HEK293 (cell line): ENCODE results near the gene C17orf50.

Experiments
- CTCF ChIA-PET: fragments of 350-600 bp; formaldehyde crosslinking; extraction: SDS; loops from one replicate; lab custom pipeline; 2021; ENCODE audit warnings: antibody characterized with exemption; lab: Yijun Ruan, JAX
- POLR2A ChIA-PET: fragments of 300-600 bp; formaldehyde crosslinking; extraction: SDS; loops from one replicate; lab custom pipeline; 2020; ENCODE audit warnings: antibody characterized with exemption, inconsistent platforms; lab: Yijun Ruan, JAX
- H3K27ac ChIP-seq: fragments of 200-500 bp; sonication (Bioruptor generic); 2 replicates; pipeline ENCODE4 v1.5.1; 2014; ENCODE audit warnings: low read depth, low read length, control low read depth, inconsistent platforms; ENCODE audit errors: extremely low read depth
- H3K36me3 ChIP-seq, 2 experiments: fragments of 200-500 bp in 1 of 2; sonication (Bioruptor generic) in 1 of 2; 1 replicate in 1 of 2; 2 replicates in 1 of 2; pipeline ENCODE4 v1.5.1; 2014 to 2017; ENCODE audit warnings: inconsistent platforms in 2 of 2, low read length in 2 of 2; ENCODE audit not compliant: control insufficient read depth in 2 of 2, insufficient read depth in 1 of 2
- H3K4me1 ChIP-seq: fragments of 200-500 bp; sonication (Bioruptor generic); 2 replicates; pipeline ENCODE4 v1.5.1; 2014; ENCODE audit warnings: mild to moderate bottlenecking, low read length, inconsistent platforms; ENCODE audit not compliant: control insufficient read depth, insufficient read depth
- H3K4me3 ChIP-seq: 2 replicates; pipeline ENCODE4 v1.5.1; 2011; ENCODE audit warnings: low read depth, mild to moderate bottlenecking, control low read depth, low read length, moderate library complexity
- H3K9me3 ChIP-seq: fragments of 200-500 bp; sonication (Bioruptor generic); 2 replicates; pipeline ENCODE4 v1.5.1; 2014; ENCODE audit warnings: low read depth, low read length, inconsistent platforms; ENCODE audit not compliant: control insufficient read depth, insufficient read depth
- GLIS1 ChIP-seq: fragments of 450-650 bp; formaldehyde crosslinking; IDR thresholded peaks from 2 replicates; pipeline ENCODE4 v1.5.1; 2016; ENCODE audit warnings: missing biosample characterization, missing genetic modification characterization
- KLF1 ChIP-seq: fragments of 450-650 bp; formaldehyde crosslinking; IDR thresholded peaks from 2 replicates; pipeline ENCODE4 v1.5.1; 2016; ENCODE audit warnings: missing biosample characterization, missing genetic modification characterization
- MZF1 ChIP-seq: fragments of 450-650 bp; formaldehyde crosslinking; IDR thresholded peaks from 2 replicates; pipeline ENCODE4 v1.5.1; 2017; ENCODE audit warnings: missing biosample characterization, missing genetic modification characterization, borderline replicate concordance
- REPIN1 ChIP-seq: fragments of 450-650 bp; formaldehyde crosslinking; IDR thresholded peaks from 2 replicates; pipeline ENCODE4 v1.5.1; 2017; ENCODE audit warnings: missing biosample characterization, missing genetic modification characterization, low read depth
- YY1 ChIP-seq: fragments of 450-650 bp; formaldehyde crosslinking; IDR thresholded peaks from 2 replicates; pipeline ENCODE4 v1.5.1; 2018; ENCODE audit warnings: missing biosample characterization, missing genetic modification characterization
- ZBTB26 ChIP-seq: fragments of 450-650 bp; formaldehyde crosslinking; optimal IDR thresholded peaks from 2 replicates; pipeline ENCODE3; 2016; ENCODE audit warnings: missing biosample characterization, mild to moderate bottlenecking, missing genetic modification characterization
- ZFP3 ChIP-seq: fragments of 450-650 bp; formaldehyde crosslinking; IDR thresholded peaks from 2 replicates; pipeline ENCODE4 v1.5.1; 2016; ENCODE audit warnings: low read depth, missing biosample characterization, missing genetic modification characterization
- ZNF155 ChIP-seq: fragments of 450-650 bp; formaldehyde crosslinking; IDR thresholded peaks from 2 replicates; pipeline ENCODE4 v1.5.1; 2016; ENCODE audit warnings: missing biosample characterization, missing genetic modification characterization
- ZNF16 ChIP-seq: fragments of 450-650 bp; formaldehyde crosslinking; IDR thresholded peaks from 2 replicates; pipeline ENCODE4 v1.5.1; 2016; ENCODE audit warnings: low read depth, missing biosample characterization, missing genetic modification characterization
- ZNF2 ChIP-seq: fragments of 450-650 bp; formaldehyde crosslinking; IDR thresholded peaks from 2 replicates; pipeline ENCODE4 v1.5.1; 2016; ENCODE audit warnings: missing biosample characterization, missing genetic modification characterization
- ZNF214 ChIP-seq: fragments of 450-650 bp; formaldehyde crosslinking; IDR thresholded peaks from 2 replicates; pipeline ENCODE4 v1.5.1; 2017; ENCODE audit warnings: missing biosample characterization, mild to moderate bottlenecking, missing genetic modification characterization, borderline replicate concordance
- ZNF292 ChIP-seq: fragments of 450-650 bp; formaldehyde crosslinking; IDR thresholded peaks from 2 replicates; pipeline ENCODE4 v1.5.1; 2016; ENCODE audit warnings: low read depth, missing biosample characterization, missing genetic modification characterization, borderline replicate concordance
- ZNF391 ChIP-seq: fragments of 450-650 bp; formaldehyde crosslinking; IDR thresholded peaks from 2 replicates; pipeline ENCODE4 v1.5.1; 2016; ENCODE audit warnings: low read depth, missing biosample characterization, missing genetic modification characterization, borderline replicate concordance
- ZNF423 ChIP-seq: fragments of 450-650 bp; formaldehyde crosslinking; IDR thresholded peaks from 2 replicates; pipeline ENCODE4 v1.5.1; 2016; ENCODE audit warnings: missing biosample characterization, missing genetic modification characterization
- ZNF473 ChIP-seq: fragments of 450-650 bp; formaldehyde crosslinking; IDR thresholded peaks from 2 replicates; pipeline ENCODE4 v1.5.1; 2017; ENCODE audit warnings: missing biosample characterization, missing genetic modification characterization
- ZNF544 ChIP-seq: fragments of 450-650 bp; formaldehyde crosslinking; IDR thresholded peaks from 2 replicates; pipeline ENCODE4 v1.5.0; 2017; ENCODE audit warnings: missing biosample characterization, missing genetic modification characterization
- ZNF558 ChIP-seq: fragments of 450-650 bp; formaldehyde crosslinking; IDR thresholded peaks from 2 replicates; pipeline ENCODE4 v1.5.1; 2016; ENCODE audit warnings: missing biosample characterization, missing genetic modification characterization
- ZNF596 ChIP-seq: fragments of 450-650 bp; IDR thresholded peaks from 2 replicates; pipeline ENCODE4 v1.5.0; 2018; ENCODE audit warnings: missing biosample characterization, mild to moderate bottlenecking, missing genetic modification characterization, moderate library complexity
- ZNF623 ChIP-seq: fragments of 450-650 bp; formaldehyde crosslinking; IDR thresholded peaks from 2 replicates; pipeline ENCODE4 v1.5.1; 2016; ENCODE audit warnings: missing biosample characterization, missing genetic modification characterization
- ZNF664 ChIP-seq: fragments of 450-650 bp; formaldehyde crosslinking; IDR thresholded peaks from 2 replicates; pipeline ENCODE4 v1.5.1; 2016; ENCODE audit warnings: missing biosample characterization, missing genetic modification characterization
- ZNF677 ChIP-seq: fragments of 450-650 bp; IDR thresholded peaks from 2 replicates; pipeline ENCODE4 v1.5.0; 2018; ENCODE audit warnings: missing biosample characterization, mild to moderate bottlenecking, missing genetic modification characterization, moderate library complexity
- ZNF747 ChIP-seq: fragments of 450-650 bp; formaldehyde crosslinking; IDR thresholded peaks from 2 replicates; pipeline ENCODE4 v1.5.1; 2016; ENCODE audit warnings: missing biosample characterization, missing genetic modification characterization
- ZNF776 ChIP-seq: fragments of 450-650 bp; formaldehyde crosslinking; IDR thresholded peaks from 2 replicates; pipeline ENCODE4 v1.5.0; 2017; ENCODE audit warnings: missing biosample characterization, missing genetic modification characterization, borderline replicate concordance
- TF ChIP-seq, protein P1 (sequence below): fragments of 450-650 bp; formaldehyde crosslinking; IDR thresholded peaks from 2 replicates; pipeline ENCODE4 v1.5.1; 2016; ENCODE audit warnings: missing biosample characterization, missing genetic modification characterization
- TF ChIP-seq, protein P2 (sequence below): fragments of 450-650 bp; formaldehyde crosslinking; IDR thresholded peaks from 2 replicates; pipeline ENCODE4 v1.5.1; 2016; ENCODE audit warnings: missing biosample characterization, missing genetic modification characterization

The C17orf50 gene

DNA sequence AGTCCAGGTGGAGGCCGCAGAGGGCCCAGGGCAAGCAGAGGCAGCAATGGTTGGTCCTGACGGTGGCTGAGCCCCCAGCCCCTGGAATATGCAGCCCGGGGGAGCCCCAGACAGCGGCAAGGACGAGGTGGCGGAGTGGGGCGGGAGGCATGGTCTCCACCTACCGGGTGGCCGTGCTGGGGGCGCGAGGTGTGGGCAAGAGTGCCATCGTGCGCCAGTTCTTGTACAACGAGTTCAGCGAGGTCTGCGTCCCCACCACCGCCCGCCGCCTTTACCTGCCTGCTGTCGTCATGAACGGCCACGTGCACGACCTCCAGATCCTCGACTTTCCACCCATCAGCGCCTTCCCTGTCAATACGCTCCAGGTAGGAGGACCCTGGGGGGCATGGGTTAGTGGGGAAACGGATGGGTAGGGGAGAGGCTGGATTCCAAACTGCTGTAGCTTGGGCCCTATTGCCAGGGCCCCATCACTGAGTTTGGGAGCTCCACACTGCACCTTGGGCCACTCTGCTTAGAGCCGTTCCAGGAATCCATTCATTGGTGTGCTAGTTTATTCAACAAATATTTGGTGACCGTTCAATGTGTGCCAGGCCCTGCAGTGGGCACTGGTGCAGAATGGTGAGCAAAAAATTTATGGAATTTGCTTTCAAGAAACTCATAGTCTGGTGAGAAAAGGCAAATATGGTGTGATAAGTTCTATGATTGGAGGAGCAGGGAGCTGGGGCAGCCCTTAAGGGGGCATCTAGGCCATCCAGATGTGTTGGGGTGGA lies 25.5 kb upstream of the C17orf50 start:
- H3K4me1 ChIP-seq, result peaks cover 6% of the 10 kb centered on the region; the same call in 1 of the 2 replicates
- CTCF ChIA-PET, result interaction anchor here (0.6 to 3.2 kb wide), 4 partner anchors 12 to 1315 kb away, joined by 3 to 18 read pairs (median 4); no protein-coding TSS in a partner anchor
- H3K36me3 ChIP-seq, result peaks cover 5 to 11% of the 10 kb centered on the region in 2 experiments; a peak in 2 of 3 replicates
- TF ChIP-seq ZNF16 (no peak), ZNF292 (tag by site-specific recombination) (no peak), ZNF423 (tag by site-specific recombination) (no peak), YY1 (tag by site-specific recombination) (no peak), ZNF747 (no peak), ZNF677 (no peak)
- POLR2A ChIA-PET, result interaction anchor here (0.7 kb wide), 2 partner anchors 8 to 12 kb away, joined by 3 to 4 read pairs; no protein-coding TSS in a partner anchor
- H3K4me3 ChIP-seq, result no peak overlapping the region
- H3K9me3 ChIP-seq, result no peaks in the 10 kb centered on the region
- H3K27ac ChIP-seq, result no peak overlapping the region

- Histone ChIP-seq H3K4me1 (peaks cover 6% of the 10 kb centered on the region; the same call in 1 of the 2 replicates), H3K9me3 (no peaks in the 10 kb centered on the region), H3K36me3 (peaks cover 5 to 13% of the 10 kb centered on the region in 2 experiments; a peak in 2 of 3 replicates), H3K4me3 (no peak overlapping the region), H3K27ac (no peak overlapping the region)
- TF ChIP-seq ZFP3 (no peak), MZF1 (no peak), ZNF623 (no peak), ZNF544 (tag by site-specific recombination) (no peak), ZNF776 (tag by site-specific recombination) (no peak), ZNF155 (tag by site-specific recombination) (no peak), ZNF473 (tag by site-specific recombination) (no peak), GLIS1 (tag by site-specific recombination) (no peak), KLF1 (tag by site-specific recombination) (no peak), ZNF558 (no peak), ZNF214 (tag by site-specific recombination) (no peak), REPIN1 (tag by site-specific recombination) (no peak), ZNF664 (no peak), ZBTB26 (tag by site-specific recombination) (no peak), ZNF596 (tag by site-specific recombination) (no peak), ZNF391 (tag by site-specific recombination) (no peak), ZNF2 (tag by site-specific recombination) (no peak)
- TF ChIP-seq, protein P1, sequence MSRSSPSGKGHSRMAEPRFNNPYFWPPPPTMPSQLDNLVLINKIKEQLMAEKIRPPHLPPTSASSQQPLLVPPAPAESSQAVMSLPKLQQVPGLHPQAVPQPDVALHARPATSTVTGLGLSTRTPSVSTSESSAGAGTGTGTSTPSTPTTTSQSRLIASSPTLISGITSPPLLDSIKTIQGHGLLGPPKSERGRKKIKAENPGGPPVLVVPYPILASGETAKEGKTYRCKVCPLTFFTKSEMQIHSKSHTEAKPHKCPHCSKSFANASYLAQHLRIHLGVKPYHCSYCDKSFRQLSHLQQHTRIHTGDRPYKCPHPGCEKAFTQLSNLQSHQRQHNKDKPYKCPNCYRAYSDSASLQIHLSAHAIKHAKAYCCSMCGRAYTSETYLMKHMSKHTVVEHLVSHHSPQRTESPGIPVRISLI, result no peak
- TF ChIP-seq, protein P2, sequence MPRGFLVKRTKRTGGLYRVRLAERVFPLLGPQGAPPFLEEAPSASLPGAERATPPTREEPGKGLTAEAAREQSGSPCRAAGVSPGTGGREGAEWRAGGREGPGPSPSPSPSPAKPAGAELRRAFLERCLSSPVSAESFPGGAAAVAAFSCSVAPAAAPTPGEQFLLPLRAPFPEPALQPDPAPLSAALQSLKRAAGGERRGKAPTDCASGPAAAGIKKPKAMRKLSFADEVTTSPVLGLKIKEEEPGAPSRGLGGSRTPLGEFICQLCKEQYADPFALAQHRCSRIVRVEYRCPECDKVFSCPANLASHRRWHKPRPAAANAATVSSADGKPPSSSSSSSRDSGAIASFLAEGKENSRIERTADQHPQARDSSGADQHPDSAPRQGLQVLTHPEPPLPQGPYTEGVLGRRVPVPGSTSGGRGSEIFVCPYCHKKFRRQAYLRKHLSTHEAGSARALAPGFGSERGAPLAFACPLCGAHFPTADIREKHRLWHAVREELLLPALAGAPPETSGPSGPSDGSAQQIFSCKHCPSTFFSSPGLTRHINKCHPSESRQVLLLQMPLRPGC (tag by site-specific recombination), result no peak
- POLR2A ChIA-PET, result interaction anchor here (0.7 to 1.2 kb wide), 2 partner anchors 11 to 73 kb away, joined by 3 to 4 read pairs; partner anchors contain the start of gene TAF15
- CTCF ChIA-PET, result interaction anchor here (1.2 to 3.2 kb wide), 3 partner anchors 11 to 1316 kb away, joined by 3 to 18 read pairs (median 4); no protein-coding TSS in a partner anchor
These were observed 24.5 kb upstream of the C17orf50 start for GRCh38 chr17:35736236-35736635.
